GM19372 (cell line): ENCODE measurements around the gene ZNF487.
"Not testable (repeated sequence)": the region's sequence is repeated elsewhere in the genome, so short reads cannot be mapped to it uniquely, and the experiment has no call there.

ENCODE experiments used
- ATAC-seq: cut with Tn5 transposase; IDR thresholded peaks from one replicate; pipeline ENCODE4 v1.9.1; 2021; ENCODE audit warnings: mild to moderate bottlenecking, low read depth, moderate library complexity; ENCODE audit not compliant: unreplicated experiment

The ZNF487 gene

GRCh38 chr10:43436291-43437140 is at the start of gene ZNF487:
TSS of gene ZNF487 (plus strand) at chr10:43437111. CDS start at chr10:43475814, 38,703 bp downstream.
- ATAC-seq = peak; percentile 96

GRCh38 chr10:43387678-43388032 is 49.3 kb upstream of the ZNF487 start:
- no peak for ATAC-seq

GRCh38 chr10:43389867-43390266 is 47.0 kb upstream of the ZNF487 start:
- ATAC-seq = no peak

- ATAC-seq = no peak
These were observed 46.6 kb upstream of the ZNF487 start for GRCh38 chr10:43390333-43390732.

- ATAC-seq = no peak
These were observed 46.2 kb upstream of the ZNF487 start for GRCh38 chr10:43390759-43391158.

GRCh38 chr10:43391496-43391895 is 45.4 kb upstream of the ZNF487 start:
- ATAC-seq = no peak

- ATAC-seq = no peak
These were observed 44.2 kb upstream of the ZNF487 start for GRCh38 chr10:43392748-43393147.

- ATAC-seq = not testable (repeated sequence)
These were observed 43.7 kb upstream of the ZNF487 start for GRCh38 chr10:43393186-43393585.

GRCh38 chr10:43393606-43394360 is 43.1 kb upstream of the ZNF487 start:
- no peak for ATAC-seq

GRCh38 chr10:43394868-43395267 is 42.0 kb upstream of the ZNF487 start:
- no peak for ATAC-seq

- no peak for ATAC-seq
These were observed 41.3 kb upstream of the ZNF487 start for GRCh38 chr10:43395571-43396060.

- peak; percentile 46 for ATAC-seq
These were observed 40.6 kb upstream of the ZNF487 start for GRCh38 chr10:43396061-43396927.

GRCh38 chr10:43396928-43397624 is 39.8 kb upstream of the ZNF487 start:
- ATAC-seq = peak; percentile 77

GRCh38 chr10:43398939-43399319 is 38.0 kb upstream of the ZNF487 start:
- ATAC-seq = no peak

- no peak for ATAC-seq
These were observed 37.3 kb upstream of the ZNF487 start for GRCh38 chr10:43399320-43400310.

GRCh38 chr10:43401627-43402026 is 35.3 kb upstream of the ZNF487 start:
- no peak for ATAC-seq

- no peak for ATAC-seq
These were observed 34.7 kb upstream of the ZNF487 start for GRCh38 chr10:43402176-43402575.

GRCh38 chr10:43402880-43403452 is 33.9 kb upstream of the ZNF487 start:
- ATAC-seq = no peak
